ENCODE data around the gene TMEM237.
A peak's percentile ranks its signal among the peaks of the same experiment; 100 is the strongest.
"Not testable (repeated sequence)": the region's sequence is repeated elsewhere in the genome, so short reads cannot be mapped to it uniquely, and the experiment has no call there.

Gene TMEM237
- total RNA-seq, result 5.5 to 6.7 reads per million in 2 experiments

- DNase-seq (ENCODE audit: low read depth), result peak; percentile 44
Measured at GRCh38 chr2:201643216-201643890, at the start of gene TMEM237. TMEM237 (minus strand) TSS chr2:201643503; CDS start chr2:201643400, 103 bp downstream.

GRCh38 chr2:201685156-201685555 lies 41.9 kb upstream of the TMEM237 start:
- DNase-seq (ENCODE audit: low read depth), result no peak

GRCh38 chr2:201680743-201681142 lies 37.4 kb upstream of the TMEM237 start:
- DNase-seq (ENCODE audit: low read depth), result no peak

GRCh38 chr2:201678401-201678800 lies 35.1 kb upstream of the TMEM237 start:
- DNase-seq (ENCODE audit: low read depth), result no peak

GRCh38 chr2:201675454-201675853 lies 32.2 kb upstream of the TMEM237 start:
- no peak for DNase-seq (ENCODE audit: low read depth)

- DNase-seq (ENCODE audit: low read depth), result no peak
Measured at GRCh38 chr2:201674794-201675193, 31.5 kb upstream of the TMEM237 start.

- no peak for DNase-seq (ENCODE audit: low read depth)
Measured at GRCh38 chr2:201674298-201674697, 31.0 kb upstream of the TMEM237 start.

GRCh38 chr2:201673546-201673945 lies 30.2 kb upstream of the TMEM237 start:
- DNase-seq (ENCODE audit: low read depth), result no peak

- not testable (repeated sequence) for DNase-seq (ENCODE audit: low read depth)
Measured at GRCh38 chr2:201671205-201671604, 27.9 kb upstream of the TMEM237 start.

GRCh38 chr2:201669865-201670264 lies 26.6 kb upstream of the TMEM237 start:
- no peak for DNase-seq (ENCODE audit: low read depth)

GRCh38 chr2:201668402-201668910 lies 25.2 kb upstream of the TMEM237 start:
- DNase-seq (ENCODE audit: low read depth), result no peak

GRCh38 chr2:201664334-201664733 lies 21.0 kb upstream of the TMEM237 start:
- no peak for DNase-seq (ENCODE audit: low read depth)

GRCh38 chr2:201661366-201661765 lies 18.1 kb upstream of the TMEM237 start:
- no peak for DNase-seq (ENCODE audit: low read depth)

- DNase-seq (ENCODE audit: low read depth), result no peak
Measured at GRCh38 chr2:201660293-201660895, 17.1 kb upstream of the TMEM237 start.

GRCh38 chr2:201656740-201657139 lies 13.4 kb upstream of the TMEM237 start:
- DNase-seq (ENCODE audit: low read depth), result no peak

GRCh38 chr2:201656102-201656501 lies 12.8 kb upstream of the TMEM237 start:
- DNase-seq (ENCODE audit: low read depth), result no peak

GRCh38 chr2:201654616-201655384 lies 11.5 kb upstream of the TMEM237 start:
- DNase-seq (ENCODE audit: low read depth), result no peak

- no peak for DNase-seq (ENCODE audit: low read depth)
Measured at GRCh38 chr2:201653221-201653620, 9.9 kb upstream of the TMEM237 start.

- no peak for DNase-seq (ENCODE audit: low read depth)
Measured at GRCh38 chr2:201649442-201649841, 6.1 kb upstream of the TMEM237 start.

- DNase-seq (ENCODE audit: low read depth), result no peak
Measured at GRCh38 chr2:201647431-201647830, 4.1 kb upstream of the TMEM237 start.

- no peak for DNase-seq (ENCODE audit: low read depth)
Measured at GRCh38 chr2:201644001-201644400, 698 bp upstream of the TMEM237 start.

GRCh38 chr2:201642579-201643215 lies 606 bp downstream of the TMEM237 start:
- peak; percentile 77 for DNase-seq (ENCODE audit: low read depth)
